HepG2 (cell line): ENCODE results near the gene LRP1-AS.

Experiments used
- EZH2 ChIP-seq: conservative IDR thresholded peaks from 2 replicates; pipeline ENCODE4 v1.6.1; 2012; ENCODE audit warnings: mild to moderate bottlenecking, low read depth, low read length, moderate library complexity
- NR2C2 ChIP-seq: sonication (generic); formaldehyde crosslinking; IDR thresholded peaks from 2 replicates; pipeline ENCODE4 v1.4.0; 2020; ENCODE audit warnings: missing genetic modification reagents, mild to moderate bottlenecking, moderate library complexity, borderline replicate concordance
- POLR2A ChIP-seq, 2 experiments: IDR thresholded peaks; 2 replicates each; pipeline ENCODE4 v1.6.1; 2011; ENCODE audit warnings: low read depth in 2 of 2, low read length in 2 of 2, mild to moderate bottlenecking in 1 of 2, moderate library complexity in 1 of 2; ENCODE audit not compliant: insufficient read depth in 1 of 2
- ZNF24 ChIP-seq: fragments of 450-650 bp; IDR thresholded peaks from 2 replicates; pipeline ENCODE4 v1.6.1; 2017; ENCODE audit warnings: antibody characterized with exemption, mild to moderate bottlenecking

- no peak for TF ChIP-seq ZNF24
- TF ChIP-seq NR2C2 (CRISPR knock-in tag), result no peak
- no peak for TF ChIP-seq POLR2A (IDR thresholded peaks at IDR 0.05; ENCODE audit: insufficient read depth in 1 of 2, low read depth in 2 of 2, low read length in 2 of 2)
- no peak for TF ChIP-seq EZH2
Observed at GRCh38 chr12:57180321-57180989, 33.0 kb upstream of the LRP1-AS start.
